HepG2 (cell line): ENCODE data around the gene ACSBG1. TPM values are rescaled to one million over a fixed set of nuclear protein-coding genes. Genes with fewer than 3 reads are reported as not detected.

Experiments
- ATAC-seq: fragments of 200-7000 bp; cut with Tn5 transposase; 3 replicates; pipeline ENCODE4 v1.9.1; 2020; ENCODE audit warnings: mild to moderate bottlenecking, moderate library complexity
- BruUV-seq: library from RNA; stranded (reverse); fragments of 400-500 nt; replicated peaks from 2 replicates; lab custom pipeline; 2021; lab: Mats Ljungman, UMichigan
- CTCF ChIA-PET: fragments of 300-600 bp; formaldehyde crosslinking; extraction: SDS; loops from one replicate; lab custom pipeline; 2021; ENCODE audit warnings: low total read pairs, inconsistent platforms, low intra/inter-chr PET ratio; lab: Yijun Ruan, JAX
- POLR2A ChIA-PET: fragments of 350-600 bp; sonication (Branson Sonifier 250); formaldehyde crosslinking; loops from one replicate; lab custom pipeline; 2020; ENCODE audit warnings: antibody characterized with exemption, inconsistent platforms; lab: Yijun Ruan, JAX
- DNase-seq: peaks from one replicate; pipeline ENCODE4 v3.0.0-alpha.2; 2015; ENCODE audit warnings: low spot score
- FAIRE-seq: peaks from 3 replicates; lab custom pipeline; 2011; peaks lifted over from hg19 to GRCh38; lab: Jason Lieb, UNC
- H2AFZ ChIP-seq: one replicate; pipeline ENCODE4 v1.6.1; 2011; ENCODE audit warnings: low read length, inconsistent platforms
- H3K27ac ChIP-seq: fragments of 300-600 bp; 3 replicates; pipeline ENCODE4 v1.8.0; 2011; ENCODE audit warnings: mixed run types, mild to moderate bottlenecking, mixed read lengths, low read length, inconsistent platforms; ENCODE audit not compliant: insufficient read depth; ENCODE audit errors: extremely low read length
- H3K27me3 ChIP-seq, 2 experiments: fragments of 200-600 bp in 1 of 2; 2 replicates in 1 of 2; 3 replicates in 1 of 2; pipeline versions ENCODE4 v1.6.0 to v1.8.0; 2011; ENCODE audit warnings: low read length in 2 of 2, mild to moderate bottlenecking in 2 of 2, moderate library complexity in 2 of 2, inconsistent platforms in 1 of 2; ENCODE audit not compliant: insufficient read depth in 2 of 2, control insufficient read depth in 1 of 2
- H3K36me3 ChIP-seq, 2 experiments: fragments of 200-600 bp in 1 of 2; replicated peaks in 1 of 2; 2 replicates in 1 of 2; 3 replicates in 1 of 2; pipeline versions ENCODE4 v1.5.1 to v1.8.0; 2011; ENCODE audit warnings: low read length in 2 of 2, inconsistent platforms in 1 of 2; ENCODE audit not compliant: insufficient read depth in 2 of 2, control insufficient read depth in 1 of 2
- H3K4me1 ChIP-seq: 2 replicates; pipeline ENCODE4 v1.5.1; 2012; ENCODE audit warnings: low read length, inconsistent platforms; ENCODE audit not compliant: insufficient read depth
- H3K4me2 ChIP-seq: 2 replicates; pipeline ENCODE4 v1.6.0; 2011; ENCODE audit warnings: low read depth, low read length, inconsistent platforms
- H3K4me3 ChIP-seq, 3 experiments: fragments of 200-600 bp in 1 of 3; sonication (generic), shearing (Covaris generic) in 1 of 3; replicated peaks in 1 of 3; 2 replicates each; pipeline ENCODE4 v1.5.1; 2011 to 2016; ENCODE audit warnings: low read length in 3 of 3, inconsistent platforms in 2 of 3, low read depth in 2 of 3, mild to moderate bottlenecking in 2 of 3, control low read depth in 1 of 3, mixed read lengths in 1 of 3; ENCODE audit not compliant: insufficient read depth in 1 of 3
- H3K79me2 ChIP-seq: one replicate; pipeline ENCODE4 v1.6.1; 2011; ENCODE audit warnings: low read length, inconsistent platforms; ENCODE audit not compliant: insufficient read depth
- H3K9ac ChIP-seq: 2 replicates; pipeline ENCODE4 v1.6.0; 2011; ENCODE audit warnings: mild to moderate bottlenecking, low read depth, low read length, inconsistent platforms; ENCODE audit not compliant: insufficient read depth
- H3K9me3 ChIP-seq: 2 replicates; pipeline ENCODE4 v1.5.1; 2012; ENCODE audit warnings: mild to moderate bottlenecking, low read length
- H4K20me1 ChIP-seq: 2 replicates; pipeline ENCODE4 v1.6.0; 2011; ENCODE audit warnings: inconsistent platforms, mild to moderate bottlenecking, low read length, moderate library complexity; ENCODE audit not compliant: insufficient read depth
- ARID5B ChIP-seq: IDR thresholded peaks from 2 replicates; pipeline ENCODE4 v1.4.0; 2020; ENCODE audit warnings: mild to moderate bottlenecking, missing genetic modification reagents
- ATRX ChIP-seq: sonication (generic); formaldehyde crosslinking; IDR thresholded peaks from 2 replicates; pipeline ENCODE4 v1.4.0; 2020; ENCODE audit warnings: missing genetic modification reagents, borderline replicate concordance
- HES4 ChIP-seq: sonication (generic); formaldehyde crosslinking; IDR thresholded peaks from 2 replicates; pipeline ENCODE4 v1.9.0; 2021; ENCODE audit warnings: mild to moderate bottlenecking, missing genetic modification reagents, borderline replicate concordance
- NR2F1 ChIP-seq, 2 experiments: fragments of 450-650 bp in 1 of 2; formaldehyde crosslinking in 1 of 2; IDR thresholded peaks; 2 replicates each; pipeline versions ENCODE4 v1.5.0 to v1.6.1; 2016 to 2020; ENCODE audit warnings: mild to moderate bottlenecking in 1 of 2, missing compliant biosample characterization in 1 of 2, missing genetic modification reagents in 1 of 2, moderate library complexity in 1 of 2
- PAWR ChIP-seq: sonication (generic); formaldehyde crosslinking; IDR thresholded peaks from 2 replicates; pipeline ENCODE4 v1.4.0; 2020; ENCODE audit warnings: missing genetic modification reagents, mild to moderate bottlenecking, borderline replicate concordance
- THAP11 ChIP-seq: IDR thresholded peaks from 2 replicates; pipeline ENCODE4 v1.6.1; 2016; ENCODE audit warnings: missing biosample characterization, missing genetic modification reagents
- THAP8 ChIP-seq: sonication (generic); formaldehyde crosslinking; IDR thresholded peaks from 2 replicates; pipeline ENCODE4 v1.5.1; 2020; ENCODE audit warnings: missing genetic modification reagents, mild to moderate bottlenecking, borderline replicate concordance
- ZNF138 ChIP-seq: sonication (generic); formaldehyde crosslinking; IDR thresholded peaks from 2 replicates; pipeline ENCODE4 v1.5.0; 2020; ENCODE audit warnings: mild to moderate bottlenecking, low read depth, missing genetic modification reagents
- ZNF260 ChIP-seq: sonication (generic); formaldehyde crosslinking; IDR thresholded peaks from 2 replicates; pipeline ENCODE4 v1.4.0; 2020; ENCODE audit warnings: missing genetic modification reagents, low read depth, mild to moderate bottlenecking, borderline replicate concordance
- ZNF296 ChIP-seq: sonication (generic); formaldehyde crosslinking; conservative IDR thresholded peaks from 2 replicates; pipeline ENCODE4 v1.5.0; 2020; ENCODE audit warnings: mild to moderate bottlenecking, missing genetic modification reagents
- ZNF496 ChIP-seq: sonication (generic); formaldehyde crosslinking; IDR thresholded peaks from 2 replicates; pipeline ENCODE4 v1.8.1; 2023; ENCODE audit warnings: mild to moderate bottlenecking, moderate library complexity, missing genetic modification reagents; ENCODE audit not compliant: insufficient replicate concordance
- WGBS: methylation state at CpG from one replicate; pipeline ENCODE4 v1.1.6; 2017; ENCODE audit warnings: low lambda C conversion rate; 5-methylcytosine and 5-hydroxymethylcytosine counted together
- in situ Hi-C: cut with HindIII; loops from 2 replicates; pipeline ENCODE4 v1.10.0; 2017; ENCODE audit warnings: low pct_unique_long_range_greater_than_20kb; ENCODE audit not compliant: extremely low pct_ligation_motif_present
- intact Hi-C: fragments of 100-400 bp; cut with micrococcal nuclease; formaldehyde crosslinking; loops from one replicate; pipeline ENCODE4 v1.10.0; 2022; ENCODE audit not compliant: unreplicated experiment
- polyA plus RNA-seq, 8 experiments: library from polyadenylated mRNA; depleted of rRNA in 3 of 8; stranded (reverse) in 7 of 8; unstranded in 1 of 8; fragments of >200 nt; fragmentation: Illumina TruSeq in 4 of 8; extraction: Trizol in 4 of 8; gene quantifications; 2 replicates each; pipeline versions ENCODE4 v1.2.1 to v1.2.3, GENCODE V29; 2011 to 2016; ENCODE audit warnings: low read depth in 4 of 8, missing spikeins in 1 of 8, mixed read lengths in 1 of 8; ENCODE audit not compliant: insufficient read depth in 1 of 8
- total RNA-seq, 5 experiments: library from RNA; depleted of rRNA; stranded (reverse); fragments of >200 nt; fragmentation: Illumina TruSeq; extraction: Trizol; gene quantifications; 2 replicates each; pipeline ENCODE4 v1.2.3, GENCODE V29; 2016; ENCODE audit warnings: low read depth in 1 of 5
- TF ChIP-seq, protein P1 (sequence below): sonication (generic); formaldehyde crosslinking; IDR thresholded peaks from 2 replicates; pipeline ENCODE4 v1.9.0; 2021; ENCODE audit warnings: mild to moderate bottlenecking, missing genetic modification reagents

The ACSBG1 gene
- total and polyA plus RNA-seq, 2 of the 13 experiments (the other 11 are each of a cell fraction or from before 2014, with no cell fraction given), result 0.35 to 0.81 TPM

GRCh38 chr15:78233496-78233895 lies 869 bp downstream of the ACSBG1 start:
- H3K9ac ChIP-seq, result no peak overlapping the region
- POLR2A ChIA-PET, result no interaction called here
- H3K9me3 ChIP-seq, result no peaks in the 10 kb centered on the region
- FAIRE-seq (no peak), ATAC-seq (no peak), DNase-seq (no peak)
- no peak overlapping the region for H3K4me3 ChIP-seq
- H3K4me1 ChIP-seq, result no peaks in the 10 kb centered on the region
- H3K27me3 ChIP-seq, result peaks cover 4 to 36% of the 10 kb centered on the region in 2 experiments; a peak in 4 of 5 replicates
- H3K36me3 ChIP-seq, result no peaks in the 10 kb centered on the region
- BruUV-seq, result no TSS peak
- intact Hi-C loops, result no loop called here
- no peak overlapping the region for H3K4me2 ChIP-seq
- CTCF ChIA-PET, result no interaction called here
- WGBS, result 35% methylated on average over 10 of the region's 11 CpGs
- no peak overlapping the region for H2AFZ ChIP-seq
- in situ Hi-C loops, result loop anchor here (25.0 kb wide), 1 partner anchor 271 kb away; no protein-coding TSS in a partner anchor
- no peak overlapping the region for H3K27ac ChIP-seq
- no peaks in the 10 kb centered on the region for H4K20me1 ChIP-seq
- no peaks in the 10 kb centered on the region for H3K79me2 ChIP-seq
- TF ChIP-seq THAP11 (CRISPR knock-in tag) (no peak), HES4 (CRISPR knock-in tag) (no peak), ZNF496 (CRISPR knock-in tag) (no peak), NR2F1 (CRISPR knock-in tag; IDR thresholded peaks at IDR 0.05) (no peak), ZNF260 (CRISPR knock-in tag) (no peak), ARID5B (CRISPR knock-in tag) (no peak), PAWR (CRISPR knock-in tag) (no peak), ZNF296 (CRISPR knock-in tag) (no peak), THAP8 (CRISPR knock-in tag) (no peak), ATRX (no peak), ZNF138 (no peak)
- TF ChIP-seq, protein P1, sequence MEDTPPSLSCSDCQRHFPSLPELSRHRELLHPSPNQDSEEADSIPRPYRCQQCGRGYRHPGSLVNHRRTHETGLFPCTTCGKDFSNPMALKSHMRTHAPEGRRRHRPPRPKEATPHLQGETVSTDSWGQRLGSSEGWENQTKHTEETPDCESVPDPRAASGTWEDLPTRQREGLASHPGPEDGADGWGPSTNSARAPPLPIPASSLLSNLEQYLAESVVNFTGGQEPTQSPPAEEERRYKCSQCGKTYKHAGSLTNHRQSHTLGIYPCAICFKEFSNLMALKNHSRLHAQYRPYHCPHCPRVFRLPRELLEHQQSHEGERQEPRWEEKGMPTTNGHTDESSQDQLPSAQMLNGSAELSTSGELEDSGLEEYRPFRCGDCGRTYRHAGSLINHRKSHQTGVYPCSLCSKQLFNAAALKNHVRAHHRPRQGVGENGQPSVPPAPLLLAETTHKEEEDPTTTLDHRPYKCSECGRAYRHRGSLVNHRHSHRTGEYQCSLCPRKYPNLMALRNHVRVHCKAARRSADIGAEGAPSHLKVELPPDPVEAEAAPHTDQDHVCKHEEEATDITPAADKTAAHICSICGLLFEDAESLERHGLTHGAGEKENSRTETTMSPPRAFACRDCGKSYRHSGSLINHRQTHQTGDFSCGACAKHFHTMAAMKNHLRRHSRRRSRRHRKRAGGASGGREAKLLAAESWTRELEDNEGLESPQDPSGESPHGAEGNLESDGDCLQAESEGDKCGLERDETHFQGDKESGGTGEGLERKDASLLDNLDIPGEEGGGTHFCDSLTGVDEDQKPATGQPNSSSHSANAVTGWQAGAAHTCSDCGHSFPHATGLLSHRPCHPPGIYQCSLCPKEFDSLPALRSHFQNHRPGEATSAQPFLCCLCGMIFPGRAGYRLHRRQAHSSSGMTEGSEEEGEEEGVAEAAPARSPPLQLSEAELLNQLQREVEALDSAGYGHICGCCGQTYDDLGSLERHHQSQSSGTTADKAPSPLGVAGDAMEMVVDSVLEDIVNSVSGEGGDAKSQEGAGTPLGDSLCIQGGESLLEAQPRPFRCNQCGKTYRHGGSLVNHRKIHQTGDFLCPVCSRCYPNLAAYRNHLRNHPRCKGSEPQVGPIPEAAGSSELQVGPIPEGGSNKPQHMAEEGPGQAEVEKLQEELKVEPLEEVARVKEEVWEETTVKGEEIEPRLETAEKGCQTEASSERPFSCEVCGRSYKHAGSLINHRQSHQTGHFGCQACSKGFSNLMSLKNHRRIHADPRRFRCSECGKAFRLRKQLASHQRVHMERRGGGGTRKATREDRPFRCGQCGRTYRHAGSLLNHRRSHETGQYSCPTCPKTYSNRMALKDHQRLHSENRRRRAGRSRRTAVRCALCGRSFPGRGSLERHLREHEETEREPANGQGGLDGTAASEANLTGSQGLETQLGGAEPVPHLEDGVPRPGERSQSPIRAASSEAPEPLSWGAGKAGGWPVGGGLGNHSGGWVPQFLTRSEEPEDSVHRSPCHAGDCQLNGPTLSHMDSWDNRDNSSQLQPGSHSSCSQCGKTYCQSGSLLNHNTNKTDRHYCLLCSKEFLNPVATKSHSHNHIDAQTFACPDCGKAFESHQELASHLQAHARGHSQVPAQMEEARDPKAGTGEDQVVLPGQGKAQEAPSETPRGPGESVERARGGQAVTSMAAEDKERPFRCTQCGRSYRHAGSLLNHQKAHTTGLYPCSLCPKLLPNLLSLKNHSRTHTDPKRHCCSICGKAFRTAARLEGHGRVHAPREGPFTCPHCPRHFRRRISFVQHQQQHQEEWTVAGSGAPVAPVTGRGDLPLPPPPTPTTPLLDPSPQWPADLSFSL, result no peak
